GM21619 (cell line): ENCODE data around the gene UBR3.
A peak's percentile ranks its signal among the peaks of the same experiment; 100 is the strongest.
"Not testable (repeated sequence)": the region's sequence is repeated elsewhere in the genome, so short reads cannot be mapped to it uniquely, and the experiment has no call there.

ENCODE experiments used
- ATAC-seq: cut with Tn5 transposase; IDR thresholded peaks from one replicate; pipeline ENCODE4 v1.9.1; 2021; ENCODE audit not compliant: unreplicated experiment

UBR3 gene, protein sequence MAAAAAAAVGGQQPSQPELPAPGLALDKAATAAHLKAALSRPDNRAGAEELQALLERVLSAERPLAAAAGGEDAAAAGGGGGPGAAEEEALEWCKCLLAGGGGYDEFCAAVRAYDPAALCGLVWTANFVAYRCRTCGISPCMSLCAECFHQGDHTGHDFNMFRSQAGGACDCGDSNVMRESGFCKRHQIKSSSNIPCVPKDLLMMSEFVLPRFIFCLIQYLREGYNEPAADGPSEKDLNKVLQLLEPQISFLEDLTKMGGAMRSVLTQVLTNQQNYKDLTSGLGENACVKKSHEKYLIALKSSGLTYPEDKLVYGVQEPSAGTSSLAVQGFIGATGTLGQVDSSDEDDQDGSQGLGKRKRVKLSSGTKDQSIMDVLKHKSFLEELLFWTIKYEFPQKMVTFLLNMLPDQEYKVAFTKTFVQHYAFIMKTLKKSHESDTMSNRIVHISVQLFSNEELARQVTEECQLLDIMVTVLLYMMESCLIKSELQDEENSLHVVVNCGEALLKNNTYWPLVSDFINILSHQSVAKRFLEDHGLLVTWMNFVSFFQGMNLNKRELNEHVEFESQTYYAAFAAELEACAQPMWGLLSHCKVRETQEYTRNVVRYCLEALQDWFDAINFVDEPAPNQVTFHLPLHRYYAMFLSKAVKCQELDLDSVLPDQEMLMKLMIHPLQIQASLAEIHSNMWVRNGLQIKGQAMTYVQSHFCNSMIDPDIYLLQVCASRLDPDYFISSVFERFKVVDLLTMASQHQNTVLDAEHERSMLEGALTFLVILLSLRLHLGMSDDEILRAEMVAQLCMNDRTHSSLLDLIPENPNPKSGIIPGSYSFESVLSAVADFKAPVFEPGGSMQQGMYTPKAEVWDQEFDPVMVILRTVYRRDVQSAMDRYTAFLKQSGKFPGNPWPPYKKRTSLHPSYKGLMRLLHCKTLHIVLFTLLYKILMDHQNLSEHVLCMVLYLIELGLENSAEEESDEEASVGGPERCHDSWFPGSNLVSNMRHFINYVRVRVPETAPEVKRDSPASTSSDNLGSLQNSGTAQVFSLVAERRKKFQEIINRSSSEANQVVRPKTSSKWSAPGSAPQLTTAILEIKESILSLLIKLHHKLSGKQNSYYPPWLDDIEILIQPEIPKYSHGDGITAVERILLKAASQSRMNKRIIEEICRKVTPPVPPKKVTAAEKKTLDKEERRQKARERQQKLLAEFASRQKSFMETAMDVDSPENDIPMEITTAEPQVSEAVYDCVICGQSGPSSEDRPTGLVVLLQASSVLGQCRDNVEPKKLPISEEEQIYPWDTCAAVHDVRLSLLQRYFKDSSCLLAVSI (N-terminal part only)

DNA sequence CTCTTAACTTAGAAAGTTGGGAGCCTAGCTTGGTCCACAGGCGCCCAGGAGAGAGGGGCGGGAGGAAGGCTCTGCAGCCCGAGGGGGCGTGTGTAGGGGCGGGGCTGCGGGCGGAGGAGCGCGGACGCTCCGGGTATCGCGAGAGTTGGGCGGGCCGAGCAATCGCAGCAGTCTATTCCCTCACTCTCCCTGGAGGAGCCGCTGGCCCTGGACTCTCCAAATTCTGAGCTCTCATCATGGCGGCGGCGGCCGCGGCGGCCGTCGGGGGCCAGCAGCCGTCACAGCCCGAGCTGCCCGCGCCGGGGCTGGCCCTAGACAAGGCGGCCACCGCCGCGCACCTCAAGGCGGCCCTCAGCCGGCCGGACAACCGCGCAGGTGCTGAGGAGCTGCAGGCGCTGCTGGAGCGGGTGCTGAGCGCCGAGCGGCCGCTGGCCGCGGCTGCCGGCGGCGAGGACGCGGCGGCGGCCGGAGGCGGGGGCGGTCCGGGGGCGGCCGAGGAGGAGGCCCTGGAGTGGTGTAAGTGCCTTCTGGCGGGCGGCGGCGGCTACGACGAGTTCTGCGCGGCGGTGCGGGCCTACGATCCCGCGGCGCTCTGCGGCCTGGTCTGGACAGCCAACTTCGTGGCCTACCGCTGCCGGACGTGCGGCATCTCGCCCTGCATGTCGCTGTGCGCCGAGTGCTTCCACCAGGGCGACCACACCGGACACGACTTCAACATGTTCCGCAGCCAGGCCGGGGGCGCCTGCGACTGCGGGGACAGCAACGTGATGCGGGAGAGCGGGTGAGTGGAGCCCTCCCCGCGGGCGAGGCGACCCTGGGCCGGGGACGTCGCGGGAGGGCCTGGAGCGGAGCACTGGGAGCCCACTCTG, at the start of gene UBR3:
UBR3 (plus strand) TSS at position 183 of the 869 bp plus-strand sequence; CDS start at position 237, 54 bp downstream.
- peak; percentile 80 for ATAC-seq

DNA sequence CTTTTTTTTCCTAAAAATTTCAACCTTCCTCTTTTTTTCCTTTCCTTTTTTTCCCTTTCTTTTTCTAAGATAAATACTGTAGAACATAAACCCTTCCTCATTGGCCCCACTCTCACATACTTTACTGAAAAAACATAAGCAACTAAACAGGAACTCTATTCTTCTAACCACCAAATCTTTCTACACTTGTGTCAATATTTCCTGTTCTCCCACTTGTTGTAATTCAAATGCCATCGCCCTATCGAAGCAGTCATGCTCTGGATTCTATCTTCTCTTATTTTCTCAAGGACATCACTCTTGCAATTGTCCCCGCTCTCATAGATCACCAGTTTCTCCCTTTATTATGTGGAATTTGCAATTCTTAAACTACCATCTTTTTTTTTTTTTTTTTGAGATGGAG, 48.8 kb upstream of the UBR3 start:
- no peak for ATAC-seq

DNA sequence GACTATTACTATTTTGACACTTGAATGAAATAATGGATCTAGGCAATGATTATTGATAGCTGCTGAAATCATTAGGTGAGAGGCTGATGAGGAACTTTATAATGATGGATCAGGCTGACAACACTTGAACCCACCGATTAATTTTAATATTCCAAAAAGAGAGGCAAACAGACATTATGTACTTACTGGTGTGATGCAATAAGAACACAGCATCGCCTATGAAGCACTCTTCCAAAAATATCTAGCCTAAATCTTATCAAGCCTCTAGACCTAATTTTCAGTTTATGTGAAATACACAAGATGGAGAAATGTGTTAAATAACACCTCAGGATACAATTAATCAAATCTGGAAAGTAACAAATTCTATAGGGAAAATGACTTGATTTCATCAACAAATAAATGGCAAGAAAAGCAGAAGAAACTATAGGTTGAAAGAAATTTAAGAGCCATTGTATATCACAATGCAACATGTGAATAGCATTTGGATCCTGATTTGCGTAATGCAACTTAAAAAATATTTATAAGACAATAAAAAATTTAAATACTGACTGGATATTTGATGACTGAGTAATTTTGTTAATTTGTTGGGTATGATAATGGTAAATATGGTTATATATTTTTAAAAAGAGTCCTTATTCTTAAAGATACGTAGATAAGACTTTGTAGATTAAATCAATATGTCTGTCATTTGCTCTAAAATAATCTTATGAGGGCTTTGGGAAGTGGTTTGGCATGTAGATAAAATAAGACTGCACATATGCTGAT, 45.8 kb upstream of the UBR3 start:
- no peak for ATAC-seq

DNA sequence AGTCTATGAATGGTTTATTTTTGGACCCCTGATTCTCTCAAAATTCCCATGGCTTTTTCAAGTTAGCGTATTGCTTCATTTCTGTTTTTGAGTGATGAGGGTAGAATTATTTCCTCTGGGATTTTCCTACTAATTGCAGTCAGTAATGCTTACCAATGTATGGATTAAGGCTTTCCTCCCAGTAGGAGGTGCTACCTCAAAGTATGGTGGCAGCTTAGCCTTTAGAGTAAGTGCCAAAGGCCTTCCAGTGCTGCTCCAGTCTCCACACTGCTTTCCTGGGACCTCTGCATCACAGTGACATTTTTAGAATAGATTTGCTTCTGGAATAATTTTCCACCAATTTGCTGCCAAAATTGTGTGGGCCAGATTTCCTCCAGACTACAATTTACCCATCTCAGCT, 44.7 kb upstream of the UBR3 start:
- no peak for ATAC-seq

DNA sequence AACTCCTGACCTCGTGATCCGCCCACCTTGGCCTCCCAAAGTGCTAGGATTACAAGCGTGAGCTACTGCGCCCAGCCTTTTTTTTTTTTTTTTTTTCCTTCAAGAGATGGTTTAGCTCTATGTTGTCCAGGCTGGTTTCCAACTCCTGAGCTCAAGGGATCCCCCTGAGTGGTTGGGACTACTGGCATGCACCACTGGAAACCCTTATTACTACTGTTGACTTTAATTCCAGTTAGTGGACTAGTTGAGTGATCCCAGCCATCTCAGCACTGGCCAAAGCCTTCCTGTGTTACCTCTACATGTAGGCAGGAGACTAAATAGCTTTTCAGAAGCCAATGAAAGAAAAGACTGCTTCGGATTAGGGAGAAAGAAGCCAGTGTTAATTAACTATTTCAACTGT, 36.7 kb upstream of the UBR3 start:
- ATAC-seq, result no peak

DNA sequence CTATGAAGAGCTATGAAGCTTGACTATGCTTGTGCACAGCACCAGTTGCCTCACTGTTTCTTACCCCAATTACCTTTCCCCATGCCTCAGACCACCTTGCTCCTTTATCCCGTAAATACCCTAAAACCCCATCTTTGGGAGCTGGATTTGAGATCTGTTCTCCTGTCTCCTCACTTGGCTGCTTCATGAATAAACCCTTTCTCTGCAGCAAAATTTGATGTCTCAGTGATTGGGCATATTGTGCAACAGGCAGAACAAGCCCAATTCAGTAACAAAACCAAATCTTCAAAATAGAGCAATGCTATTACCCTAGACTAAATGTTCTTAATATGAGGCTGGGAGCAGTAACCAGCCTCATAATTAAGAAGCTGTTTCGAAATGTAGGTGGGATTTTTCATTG, 32.1 kb upstream of the UBR3 start:
- ATAC-seq, result no peak

DNA sequence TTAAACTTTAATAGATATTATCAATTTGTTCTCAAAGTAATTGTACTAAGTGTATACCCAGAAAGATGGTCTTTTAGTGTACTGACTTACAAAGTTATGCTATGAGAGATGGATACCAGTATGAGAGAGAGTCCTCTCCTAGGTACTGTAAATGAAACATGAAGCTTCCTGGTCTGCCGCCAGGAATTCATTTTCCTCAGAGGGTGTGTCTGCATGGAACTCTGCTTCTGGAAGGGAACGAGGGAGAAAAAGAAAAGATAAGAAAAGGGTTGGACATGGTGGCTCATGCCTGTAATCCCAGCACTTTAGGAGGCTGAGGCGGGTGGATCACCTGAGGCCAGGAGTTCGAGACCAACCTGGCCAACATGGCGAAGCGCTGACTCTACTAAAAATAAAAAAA, 30.8 kb upstream of the UBR3 start:
- ATAC-seq, result no peak

DNA sequence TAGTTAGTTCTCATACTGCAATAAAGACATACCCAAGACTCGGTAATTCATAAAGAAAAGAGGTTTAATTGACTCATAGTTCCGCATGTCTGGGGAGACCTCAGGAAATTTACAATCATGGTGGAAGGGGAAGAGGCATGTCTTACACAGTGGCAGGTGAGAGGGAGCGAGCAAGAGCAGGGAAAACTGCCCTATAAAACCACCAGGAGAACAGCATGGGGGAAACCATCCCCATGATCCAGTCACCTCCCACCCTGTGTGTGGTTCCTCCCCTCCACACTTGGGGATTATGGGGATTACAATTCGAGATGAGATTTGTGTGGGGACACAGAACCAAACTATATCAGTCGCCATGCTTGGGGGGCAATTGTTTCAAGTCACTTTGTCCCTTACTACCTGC, 29.7 kb upstream of the UBR3 start:
- ATAC-seq, result no peak

DNA sequence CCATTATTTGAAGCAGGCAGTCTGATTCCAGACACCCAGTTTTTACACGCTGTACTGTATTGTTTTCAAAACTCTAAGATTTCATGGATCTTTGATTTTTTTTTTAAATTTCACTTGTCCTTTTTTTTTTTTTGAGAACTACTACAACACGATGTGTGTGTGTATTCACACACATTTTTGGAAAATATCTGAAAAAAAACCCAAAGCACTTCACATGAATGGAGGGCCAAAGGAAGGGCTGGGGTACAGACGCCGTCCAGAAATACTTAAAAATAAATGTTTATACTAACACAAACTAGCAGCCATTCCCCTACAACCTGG, 28.9 kb upstream of the UBR3 start:
- no peak for ATAC-seq

DNA sequence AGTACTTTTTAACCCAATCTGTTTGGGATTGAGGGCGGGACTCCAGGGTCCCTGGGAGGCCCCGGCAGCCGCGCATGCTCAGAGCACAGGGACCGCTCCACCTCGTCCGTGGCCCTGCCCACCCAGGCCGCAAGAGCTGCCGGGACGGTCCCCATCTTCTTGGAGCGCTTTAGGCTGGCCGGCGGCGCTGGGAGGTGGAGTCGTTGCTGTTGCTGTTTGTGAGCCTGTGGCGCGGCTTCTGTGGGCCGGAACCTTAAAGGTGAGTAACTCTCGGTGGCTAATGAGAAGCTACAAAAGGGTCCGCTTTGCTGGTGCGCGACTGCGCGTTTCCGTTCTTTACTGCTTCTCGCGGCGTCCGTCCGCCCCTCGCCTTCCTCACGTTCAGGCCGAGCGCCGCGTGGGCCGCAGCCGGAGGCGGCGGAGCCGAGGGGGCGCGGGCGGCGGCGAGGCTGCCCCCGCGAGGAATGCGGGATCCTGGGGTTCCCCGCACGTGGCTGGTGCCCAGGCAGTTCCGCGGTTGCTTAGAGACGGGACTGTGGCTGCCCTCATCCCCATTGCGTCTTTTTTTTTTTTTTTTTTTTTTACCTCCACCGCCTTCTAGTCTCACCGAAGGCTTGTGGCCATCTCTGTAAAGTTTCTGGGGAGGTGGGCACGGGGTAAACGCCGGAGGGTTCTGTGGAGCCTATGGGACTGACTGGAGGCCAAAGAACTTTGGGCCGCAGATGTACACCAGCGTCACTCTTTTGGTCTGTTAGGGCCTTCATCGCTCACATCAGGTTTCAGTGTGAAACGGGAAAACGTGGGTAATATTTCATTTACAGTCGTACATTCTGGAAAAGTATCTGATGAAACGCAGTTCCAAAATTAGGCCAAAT, 28.3 kb upstream of the UBR3 start, which contains the start of gene SSB:
SSB (plus strand) TSS at position 154 of the 875 bp plus-strand sequence. CDS start 2,090 bp downstream, outside the sequence.
- ATAC-seq, result peak; percentile 96

DNA sequence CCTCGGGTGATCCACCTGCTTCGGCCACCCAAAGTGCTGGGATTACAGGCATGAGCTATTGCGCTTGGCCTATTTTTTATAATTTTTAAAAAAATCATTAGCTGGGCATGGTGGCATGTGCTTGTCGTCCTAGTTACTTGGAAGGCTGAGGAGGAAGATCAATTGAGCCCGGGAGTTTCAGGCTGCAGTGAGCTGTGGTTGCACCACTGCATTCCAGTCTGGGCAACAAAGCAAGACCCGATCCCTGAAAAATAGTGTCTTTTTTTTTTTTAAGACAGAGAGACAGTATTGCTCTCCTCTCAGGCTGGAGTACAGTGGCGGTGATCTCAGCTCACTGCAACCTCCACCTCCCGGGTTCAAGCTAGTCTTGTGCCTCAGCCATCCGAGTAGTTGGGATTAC, 23.8 kb upstream of the UBR3 start:
- ATAC-seq, result no peak

DNA sequence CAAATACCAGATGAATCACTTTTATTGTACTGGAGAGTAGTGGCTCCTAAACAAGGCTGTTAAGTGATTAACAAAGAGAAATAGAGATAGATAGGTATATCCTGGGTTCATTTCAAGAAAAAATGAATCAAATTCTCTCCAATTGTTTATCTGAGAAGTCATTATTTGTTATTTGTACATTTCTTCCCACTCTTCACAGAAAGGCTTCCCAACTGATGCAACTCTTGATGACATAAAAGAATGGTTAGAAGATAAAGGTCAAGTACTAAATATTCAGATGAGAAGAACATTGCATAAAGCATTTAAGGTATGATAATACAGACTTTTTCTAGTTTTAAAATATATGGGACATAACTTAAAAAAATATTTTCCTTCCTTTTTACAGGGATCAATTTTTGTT, 20.7 kb upstream of the UBR3 start:
- no peak for ATAC-seq

DNA sequence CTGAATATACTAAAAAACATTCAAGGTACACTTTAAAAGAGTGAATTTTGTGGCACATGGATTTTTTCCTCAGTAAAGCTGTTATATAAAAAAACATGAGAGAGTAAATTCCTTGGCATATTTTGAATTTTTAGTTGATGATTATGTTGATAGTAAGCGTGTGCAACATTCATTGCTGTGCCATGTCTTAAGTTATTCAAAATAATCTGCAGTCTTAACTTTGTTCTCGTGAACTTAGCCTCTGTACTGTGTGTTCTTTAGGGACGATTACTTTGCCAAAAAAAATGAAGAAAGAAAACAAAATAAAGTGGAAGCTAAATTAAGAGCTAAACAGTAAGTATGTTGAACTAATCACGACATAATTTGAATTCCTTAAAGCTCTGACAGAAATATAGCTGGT, 19.0 kb upstream of the UBR3 start:
- no peak for ATAC-seq

DNA sequence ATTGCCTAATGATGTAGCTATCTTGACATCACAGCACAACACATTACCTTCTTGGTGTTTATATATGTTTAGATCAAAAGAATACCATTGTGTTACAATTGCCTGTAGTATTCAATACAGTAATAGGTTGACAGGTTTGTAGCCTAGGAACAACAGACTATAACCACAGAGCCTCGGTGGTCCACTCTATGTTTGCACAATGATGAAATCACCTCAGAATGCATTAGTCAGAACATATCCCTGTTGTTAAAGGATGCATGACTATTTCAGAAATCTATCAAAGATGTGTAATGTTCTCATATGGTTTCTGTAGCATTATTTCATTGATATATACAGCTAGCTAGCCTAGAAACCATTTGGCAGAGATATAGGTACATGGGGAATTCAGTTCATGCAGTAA, 11.4 kb upstream of the UBR3 start:
- no peak for ATAC-seq

DNA sequence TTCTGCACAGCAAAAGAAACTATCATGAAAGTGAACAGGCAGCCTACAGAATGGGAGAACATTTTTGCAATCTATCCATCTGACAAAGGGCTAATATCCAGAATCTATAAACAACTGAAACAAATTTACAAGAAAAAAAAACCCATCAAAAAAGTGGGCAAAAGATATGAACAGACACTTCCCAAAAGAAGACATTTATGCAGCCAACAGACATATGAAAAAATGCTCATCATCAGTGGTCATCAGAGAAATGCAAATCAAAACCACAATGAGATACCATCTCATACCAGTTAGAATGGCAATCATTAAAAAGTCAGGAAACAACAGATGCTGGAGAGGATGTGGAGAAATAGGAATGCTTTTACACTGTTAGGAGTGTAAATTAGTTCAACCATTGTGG, 10.3 kb upstream of the UBR3 start:
- ATAC-seq, result not testable (repeated sequence)

DNA sequence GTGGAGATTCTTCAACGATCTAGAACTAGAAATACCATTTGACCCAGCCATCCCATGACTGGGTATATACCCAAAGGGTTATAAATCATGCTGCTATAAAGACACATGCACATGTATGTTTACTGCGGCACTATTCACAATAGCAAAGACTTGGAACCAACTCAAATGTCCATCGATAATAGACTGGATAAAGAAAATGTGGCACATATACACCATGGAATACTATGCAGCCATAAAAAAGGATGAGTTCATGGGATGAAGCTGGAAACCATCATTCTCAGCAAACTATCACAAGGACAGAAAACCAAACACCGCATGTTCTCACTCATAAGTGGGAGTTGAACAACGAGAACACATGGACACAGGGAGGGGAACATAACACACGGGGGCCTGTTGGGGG, 9.9 kb upstream of the UBR3 start:
- ATAC-seq, result not testable (repeated sequence)

DNA sequence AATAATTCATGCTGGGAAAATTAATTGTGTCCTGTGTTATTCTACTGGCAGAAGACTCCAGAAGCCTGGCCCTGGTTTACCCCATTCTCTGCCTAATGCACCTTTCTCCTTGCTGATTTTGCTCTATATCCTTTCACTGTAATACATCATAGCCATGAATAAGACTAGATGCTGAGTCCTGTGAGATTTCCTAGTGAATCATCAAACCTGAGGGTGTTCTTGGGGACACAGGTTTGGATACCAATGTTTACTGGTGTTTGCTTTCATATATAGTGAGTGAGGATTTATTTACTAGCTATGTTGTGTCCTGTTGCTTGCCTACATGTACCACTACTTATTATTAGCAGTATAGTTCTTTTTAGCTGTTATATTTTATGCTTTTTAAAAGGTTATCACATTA, 9.0 kb upstream of the UBR3 start:
- ATAC-seq, result no peak

DNA sequence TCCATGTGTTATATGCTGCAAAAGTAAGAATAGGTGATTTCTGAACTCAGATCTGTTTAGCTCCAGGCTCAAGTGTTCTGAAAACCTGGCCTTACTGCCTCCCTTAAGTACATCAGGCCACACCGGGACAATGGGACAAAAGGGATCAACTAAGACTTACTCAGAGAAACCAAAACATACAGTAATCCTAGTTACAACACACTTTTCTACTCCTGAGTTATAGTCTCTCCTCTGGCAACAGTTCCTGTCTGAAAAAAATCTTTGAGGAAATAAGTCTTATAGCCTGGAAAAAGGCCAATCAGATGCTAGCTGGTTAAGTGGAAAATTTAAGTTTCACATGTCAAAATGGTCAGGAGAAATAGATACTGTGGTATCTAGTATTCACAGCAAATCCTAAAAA, 8.1 kb upstream of the UBR3 start:
- no peak for ATAC-seq

DNA sequence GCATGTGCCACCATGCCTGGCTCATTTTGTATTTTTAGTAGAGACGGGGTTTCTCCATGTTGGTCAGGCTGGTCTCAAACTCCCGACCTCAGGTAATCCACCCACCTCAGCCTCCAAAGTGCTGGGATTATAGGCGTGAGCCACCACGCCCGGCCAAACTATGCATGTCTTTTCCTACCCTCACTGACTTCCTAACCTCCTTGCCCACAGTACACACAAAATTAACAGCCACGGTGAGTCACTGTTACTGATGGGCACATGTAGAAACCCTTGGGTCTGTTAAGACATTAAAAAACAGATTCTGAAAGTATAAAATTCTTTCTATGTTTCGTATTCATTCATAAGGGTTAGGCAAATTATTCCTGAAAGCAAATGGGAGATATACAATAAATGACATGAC, 7.2 kb upstream of the UBR3 start:
- ATAC-seq, result not testable (repeated sequence)
